IPS-NIHi11 (cell line): ENCODE data around the gene SLC17A4.
A peak's percentile ranks its signal among the peaks of the same experiment; 100 is the strongest.
"Not testable (repeated sequence)": the region's sequence is repeated elsewhere in the genome, so short reads cannot be mapped to it uniquely, and the experiment has no call there.

Experiments
- DNase-seq: peaks from one replicate; pipeline ENCODE4 v3.0.0; 2012; ENCODE audit warnings: mixed read lengths, low spot score

The SLC17A4 gene

GRCh38 chr6:25754535-25754934 is at the start of gene SLC17A4:
Gene SLC17A4 (plus strand): TSS chr6:25754742. CDS start chr6:25761963, 7,221 bp downstream.
- no peak for DNase-seq

- no peak for DNase-seq
These were observed 48.1 kb upstream of the SLC17A4 start for GRCh38 chr6:25706314-25707014.

GRCh38 chr6:25709761-25710160 is 44.8 kb upstream of the SLC17A4 start:
- no peak for DNase-seq

- DNase-seq = no peak
These were observed 44.3 kb upstream of the SLC17A4 start for GRCh38 chr6:25710287-25710686.

GRCh38 chr6:25713824-25714223 is 40.7 kb upstream of the SLC17A4 start:
- no peak for DNase-seq

- DNase-seq = no peak
These were observed 39.8 kb upstream of the SLC17A4 start for GRCh38 chr6:25714765-25715164.

GRCh38 chr6:25715794-25716193 is 38.7 kb upstream of the SLC17A4 start:
- DNase-seq = no peak

- peak; percentile 32 for DNase-seq
These were observed 36.4 kb upstream of the SLC17A4 start for GRCh38 chr6:25717866-25718740.

- no peak for DNase-seq
These were observed 28.2 kb upstream of the SLC17A4 start for GRCh38 chr6:25726122-25726911.

- DNase-seq = no peak
These were observed 27.5 kb upstream of the SLC17A4 start for GRCh38 chr6:25727028-25727427.

- DNase-seq = no peak
These were observed 23.6 kb upstream of the SLC17A4 start for GRCh38 chr6:25730907-25731306.

GRCh38 chr6:25731721-25732120 is 22.8 kb upstream of the SLC17A4 start:
- no peak for DNase-seq

- peak; percentile 15 for DNase-seq
These were observed 21.9 kb upstream of the SLC17A4 start for GRCh38 chr6:25732468-25733198.

- no peak for DNase-seq
These were observed 19.3 kb upstream of the SLC17A4 start for GRCh38 chr6:25735261-25735660.

GRCh38 chr6:25743868-25744267 is 10.7 kb upstream of the SLC17A4 start:
- DNase-seq = no peak

- no peak for DNase-seq
These were observed 8.7 kb upstream of the SLC17A4 start for GRCh38 chr6:25745836-25746235.

GRCh38 chr6:25746968-25747367 is 7.6 kb upstream of the SLC17A4 start:
- DNase-seq = peak; percentile 35

- DNase-seq = no peak
These were observed 7.1 kb upstream of the SLC17A4 start for GRCh38 chr6:25747477-25747876.

GRCh38 chr6:25748049-25748448 is 6.5 kb upstream of the SLC17A4 start:
- no peak for DNase-seq

- DNase-seq = not testable (repeated sequence)
These were observed 5.7 kb upstream of the SLC17A4 start for GRCh38 chr6:25748601-25749517.

- no peak for DNase-seq
These were observed 4.7 kb upstream of the SLC17A4 start for GRCh38 chr6:25749837-25750236.
